Esophagus muscularis mucosa (tissue), 3 donors: ENCODE results near the gene MRAP2.

Source experiments
- EP300 ChIP-seq: sonication (generic); formaldehyde crosslinking; IDR thresholded peaks from one replicate; pipeline ENCODE4 v1.6.1; 2017; ENCODE audit warnings: antibody characterized with exemption
- TF ChIP-seq, protein P1 (sequence below), 3 experiments: fragments of 200-600 bp in 2 of 3; fragments of 450-650 bp in 1 of 3; sonication (generic) in 2 of 3; IDR thresholded peaks; one replicate each; pipeline ENCODE4 v1.5.1; 2017 to 2019; ENCODE audit warnings: antibody characterized with exemption in 3 of 3, mild to moderate bottlenecking in 2 of 3, moderate library complexity in 1 of 3

DNA sequence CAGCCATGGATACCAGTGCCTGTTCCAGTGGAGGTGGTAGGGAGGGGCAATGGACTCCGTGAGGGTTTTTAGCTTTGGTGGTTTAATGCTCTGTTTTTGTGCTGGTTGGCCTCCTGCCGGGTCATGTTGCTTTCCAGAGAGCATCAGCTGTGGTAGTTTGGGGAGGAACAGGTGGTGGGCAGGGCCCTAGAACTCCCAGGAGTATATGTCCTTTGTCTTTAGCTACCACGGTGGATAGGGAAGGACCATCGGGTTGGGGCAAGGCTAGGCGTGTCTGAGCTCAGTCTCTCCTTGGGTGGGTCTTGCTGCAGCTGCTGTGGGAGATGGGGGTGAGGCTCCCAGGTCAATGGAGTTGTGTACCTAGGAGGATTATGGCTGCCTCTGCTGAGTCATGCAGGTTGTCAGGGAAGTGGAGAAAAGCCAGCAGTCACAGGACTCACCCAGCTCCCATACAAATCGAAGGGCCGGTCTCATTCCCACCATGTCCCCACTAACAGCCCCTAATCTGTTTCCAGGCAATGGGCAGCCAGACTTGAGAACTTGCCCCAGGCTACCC is 38.9 kb downstream of the MRAP2 start:
- no peak for TF ChIP-seq EP300
- TF ChIP-seq, protein P1, sequence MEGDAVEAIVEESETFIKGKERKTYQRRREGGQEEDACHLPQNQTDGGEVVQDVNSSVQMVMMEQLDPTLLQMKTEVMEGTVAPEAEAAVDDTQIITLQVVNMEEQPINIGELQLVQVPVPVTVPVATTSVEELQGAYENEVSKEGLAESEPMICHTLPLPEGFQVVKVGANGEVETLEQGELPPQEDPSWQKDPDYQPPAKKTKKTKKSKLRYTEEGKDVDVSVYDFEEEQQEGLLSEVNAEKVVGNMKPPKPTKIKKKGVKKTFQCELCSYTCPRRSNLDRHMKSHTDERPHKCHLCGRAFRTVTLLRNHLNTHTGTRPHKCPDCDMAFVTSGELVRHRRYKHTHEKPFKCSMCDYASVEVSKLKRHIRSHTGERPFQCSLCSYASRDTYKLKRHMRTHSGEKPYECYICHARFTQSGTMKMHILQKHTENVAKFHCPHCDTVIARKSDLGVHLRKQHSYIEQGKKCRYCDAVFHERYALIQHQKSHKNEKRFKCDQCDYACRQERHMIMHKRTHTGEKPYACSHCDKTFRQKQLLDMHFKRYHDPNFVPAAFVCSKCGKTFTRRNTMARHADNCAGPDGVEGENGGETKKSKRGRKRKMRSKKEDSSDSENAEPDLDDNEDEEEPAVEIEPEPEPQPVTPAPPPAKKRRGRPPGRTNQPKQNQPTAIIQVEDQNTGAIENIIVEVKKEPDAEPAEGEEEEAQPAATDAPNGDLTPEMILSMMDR (IDR thresholded peaks at IDR 0.05) = no peak
